Activated T-helper 2 cell treated with anti-CD3 and anti-CD28 coated beads, Interferon-gamma antibody, Interleukin-2, Interleukin-4, amounts not matched to agents 10 μg/mL and 5 μg/mL and 100 μg/mL, durations not matched to agents 14 hours and 24 hours and 36 hours (primary cell): ENCODE results near the gene POLA1. TPM values are rescaled to one million over a fixed set of nuclear protein-coding genes. Genes with fewer than 3 reads are reported as not detected.

Experiments used
- DNase-seq: peaks from one replicate; pipeline ENCODE4 v3.0.0; 2021; ENCODE audit warnings: low spot score
- H3K27ac Mint-ChIP-seq: one replicate; pipeline ENCODE4 v1.8.0; 2021; ENCODE audit warnings: mixed read lengths
- H3K27me3 Mint-ChIP-seq: one replicate; pipeline ENCODE4 v1.8.0; 2021; ENCODE audit warnings: low read depth, mixed read lengths
- H3K36me3 Mint-ChIP-seq: one replicate; pipeline ENCODE4 v1.8.0; 2021; ENCODE audit warnings: low read depth, mixed read lengths
- H3K4me1 Mint-ChIP-seq: one replicate; pipeline ENCODE4 v1.8.0; 2021; ENCODE audit warnings: low read depth, mixed read lengths
- H3K4me3 Mint-ChIP-seq: one replicate; pipeline ENCODE4 v1.8.0; 2021; ENCODE audit warnings: low read depth, mild to moderate bottlenecking, moderate library complexity, mixed read lengths
- H3K9me3 Mint-ChIP-seq: one replicate; pipeline ENCODE4 v1.8.0; 2021; ENCODE audit warnings: mixed read lengths
- intact Hi-C: fragments of 100-400 bp; cut with micrococcal nuclease; formaldehyde crosslinking; loops from one replicate; pipeline ENCODE4 v1.15.1; 2023
- total RNA-seq: library from RNA; stranded (reverse); gene quantifications from 2 replicates; pipeline ENCODE4 v1.2.3, GENCODE V29; 2022

Gene POLA1
- total RNA-seq, 1 donor from 2014 or later = 36.7 TPM

DNA sequence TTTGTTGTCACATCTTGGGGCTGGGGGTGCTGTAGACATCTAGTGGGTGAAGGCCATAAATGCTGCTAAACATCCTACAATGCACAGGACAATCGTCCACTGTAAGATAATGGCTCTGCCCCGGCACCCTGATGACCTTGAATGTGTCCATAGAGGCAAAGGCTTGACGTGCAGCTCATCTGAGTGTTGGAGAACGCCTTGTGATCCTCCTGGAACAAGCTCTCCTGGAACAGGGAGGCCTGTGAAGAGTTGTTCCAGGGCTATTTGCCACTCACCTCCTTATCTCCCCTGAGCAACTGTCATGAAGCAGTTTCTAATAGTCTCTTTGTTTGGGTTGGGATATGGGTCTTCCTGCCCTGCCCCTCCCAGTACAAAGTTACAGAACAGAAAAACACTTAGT, 31.4 kb upstream of the POLA1 start:
- Mint-ChIP-seq H3K36me3 (no peaks in the 10 kb centered on the region), H3K27me3 (peaks cover 12% of the 10 kb centered on the region), H3K27ac (no peak overlapping the region), H3K9me3 (no peaks in the 10 kb centered on the region), H3K4me3 (no peak overlapping the region), H3K4me1 (no peaks in the 10 kb centered on the region)
- DNase-seq = no peak
- intact Hi-C loops = no loop called here

DNA sequence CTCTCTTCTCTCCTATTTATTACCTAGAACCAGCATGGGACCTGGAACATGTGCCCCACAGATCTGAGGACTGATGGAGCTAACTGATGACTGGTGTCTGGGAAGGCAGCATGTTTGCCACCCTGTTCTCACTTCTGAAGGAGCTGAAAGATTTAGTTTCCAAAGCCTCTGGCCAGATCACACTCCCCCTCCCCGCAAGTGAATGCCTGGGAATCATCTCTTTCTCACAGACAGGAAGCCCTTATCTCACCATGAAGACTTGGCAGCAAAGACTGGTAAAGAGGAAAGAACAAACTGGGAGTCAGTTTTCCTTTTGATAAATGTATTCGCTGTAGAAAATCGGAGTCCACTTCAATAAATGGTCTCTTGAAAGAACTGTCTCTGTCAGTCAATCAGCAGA, 25.6 kb upstream of the POLA1 start:
- no peaks in the 10 kb centered on the region for H3K4me1 Mint-ChIP-seq
- no peak overlapping the region for H3K27ac Mint-ChIP-seq
- H3K4me3 Mint-ChIP-seq = no peak overlapping the region
- intact Hi-C loops = no loop called here
- H3K9me3 Mint-ChIP-seq = no peaks in the 10 kb centered on the region
- no peak for DNase-seq
- H3K36me3 Mint-ChIP-seq = no peaks in the 10 kb centered on the region
- peaks cover 10% of the 10 kb centered on the region for H3K27me3 Mint-ChIP-seq

DNA sequence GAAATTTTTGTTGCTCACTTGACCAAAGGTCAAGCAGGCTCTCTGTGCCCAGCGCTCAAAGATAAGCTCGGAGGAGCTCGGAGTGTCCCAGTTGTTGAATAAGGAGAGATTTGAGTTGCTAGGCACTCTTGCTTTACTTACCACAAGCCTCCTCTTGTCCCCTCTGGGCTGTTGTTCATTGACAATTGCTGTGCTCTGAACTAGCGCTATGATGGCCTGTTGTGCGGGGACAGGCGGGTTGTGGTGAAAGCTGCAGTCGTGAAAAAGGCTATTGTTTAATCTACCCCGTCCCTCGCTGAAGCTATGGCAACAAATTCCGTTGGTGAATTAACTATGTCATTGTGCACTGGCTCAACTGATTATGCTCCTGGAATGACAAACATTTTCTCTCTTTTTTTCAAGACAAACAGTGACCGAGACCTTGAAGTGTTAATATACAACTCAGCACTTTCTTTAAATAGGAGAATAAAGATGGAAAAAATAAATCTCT, 21.0 kb upstream of the POLA1 start:
- Mint-ChIP-seq H3K36me3 (no peaks in the 10 kb centered on the region), H3K27ac (no peak overlapping the region), H3K27me3 (peaks cover 3% of the 10 kb centered on the region), H3K4me3 (no peak overlapping the region), H3K9me3 (no peaks in the 10 kb centered on the region), H3K4me1 (no peaks in the 10 kb centered on the region)
- intact Hi-C loops = no loop called here
- no peak for DNase-seq

DNA sequence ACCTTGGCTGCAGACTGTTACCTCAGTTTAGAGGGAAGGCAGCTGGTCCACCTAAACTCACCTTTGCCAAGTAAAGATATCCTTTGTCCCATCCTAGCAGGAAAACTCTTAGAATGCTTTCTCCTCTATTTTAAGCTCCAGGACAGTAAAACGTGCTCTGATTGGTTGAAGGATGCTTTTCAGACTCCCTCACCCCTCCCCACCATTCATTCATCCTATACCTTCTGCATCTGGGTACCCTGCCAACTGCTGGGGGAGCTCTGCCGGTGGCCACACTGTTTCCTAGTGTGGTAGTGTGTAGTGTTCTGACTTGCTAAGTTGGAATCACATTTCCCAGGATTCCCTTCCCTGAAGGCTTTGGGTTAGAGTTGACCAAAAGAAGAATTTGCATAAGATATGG, 20.3 kb upstream of the POLA1 start:
- Mint-ChIP-seq H3K4me3 (no peak overlapping the region), H3K9me3 (no peaks in the 10 kb centered on the region), H3K27me3 (peaks cover 5% of the 10 kb centered on the region), H3K4me1 (no peaks in the 10 kb centered on the region), H3K36me3 (no peaks in the 10 kb centered on the region), H3K27ac (no peak overlapping the region)
- DNase-seq = no peak
- intact Hi-C loops = no loop called here

DNA sequence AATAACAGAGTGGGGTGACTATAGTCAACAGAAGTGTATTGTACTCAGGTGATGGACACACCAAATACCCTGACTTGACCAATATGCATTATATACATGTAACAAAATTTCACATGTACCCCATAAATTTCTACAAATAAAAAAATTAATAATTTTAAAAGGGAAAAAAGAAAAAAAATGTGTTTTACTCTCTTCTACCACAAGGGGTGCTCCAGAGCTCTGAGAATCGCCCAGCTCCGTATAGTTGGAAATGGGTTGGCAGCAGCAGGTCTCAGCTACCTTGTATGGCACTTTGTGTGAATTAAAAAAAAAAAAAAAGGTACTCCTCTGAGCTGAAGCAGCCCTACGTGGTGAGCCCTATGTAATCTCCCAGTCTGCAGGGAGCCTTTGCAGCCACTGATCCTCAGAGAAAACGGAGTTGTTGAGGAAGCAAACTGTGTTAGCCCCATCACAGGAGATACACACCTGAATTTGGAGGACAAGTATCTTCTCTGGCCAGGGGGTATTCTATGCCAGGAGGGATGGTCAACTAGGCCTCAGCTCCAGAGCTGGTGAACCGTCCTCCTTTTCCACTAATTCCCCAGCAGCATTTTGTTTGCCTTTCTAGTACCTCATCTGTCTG, 17.2 kb upstream of the POLA1 start:
- Mint-ChIP-seq H3K4me1 (no peaks in the 10 kb centered on the region), H3K27me3 (peaks cover 12% of the 10 kb centered on the region), H3K9me3 (no peaks in the 10 kb centered on the region), H3K4me3 (no peak overlapping the region), H3K27ac (no peak overlapping the region), H3K36me3 (no peaks in the 10 kb centered on the region)
- intact Hi-C loops = no loop called here
- DNase-seq = no peak

DNA sequence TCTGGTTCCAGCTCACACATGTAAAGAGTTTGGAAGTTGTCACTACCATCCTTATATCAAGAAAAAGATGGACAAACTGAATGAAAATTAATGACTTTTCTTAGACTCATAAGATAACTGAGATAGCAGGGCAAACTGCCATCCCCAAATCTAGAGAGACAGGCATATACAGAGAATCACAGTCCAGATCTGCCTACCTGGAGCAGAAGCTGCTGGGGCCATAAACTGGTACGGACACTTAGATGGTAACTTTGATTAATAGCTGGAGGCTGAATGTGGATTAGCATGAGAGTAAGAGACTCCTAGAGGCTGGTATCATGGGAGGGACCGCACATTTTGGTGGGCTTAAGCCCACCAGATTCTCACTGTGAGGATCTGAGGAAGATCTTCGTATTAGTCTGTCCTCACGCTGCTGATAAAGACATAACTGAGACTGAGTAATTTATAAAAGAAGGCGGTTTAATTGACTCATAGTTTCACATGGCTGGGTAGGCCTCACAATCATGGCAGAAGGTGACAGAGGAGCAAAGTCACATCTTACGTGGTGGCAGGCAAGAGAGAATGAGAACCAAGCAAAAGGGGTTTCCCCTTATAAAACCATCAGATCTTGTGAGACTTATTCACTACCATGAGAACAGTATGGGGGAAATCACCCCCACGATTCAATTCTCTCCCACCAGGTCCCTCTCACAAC, 10.8 kb upstream of the POLA1 start:
- Mint-ChIP-seq H3K4me1 (peaks cover 12% of the 10 kb centered on the region), H3K9me3 (peaks cover 13% of the 10 kb centered on the region), H3K27ac (peak overlapping the region; percentile 28), H3K36me3 (no peaks in the 10 kb centered on the region), H3K4me3 (no peak overlapping the region), H3K27me3 (peaks cover 10% of the 10 kb centered on the region)
- no peak for DNase-seq
- intact Hi-C loops = loop anchor here (1.0 kb wide), 1 partner anchor 10 kb away; the partner anchor contains the start of gene POLA1

DNA sequence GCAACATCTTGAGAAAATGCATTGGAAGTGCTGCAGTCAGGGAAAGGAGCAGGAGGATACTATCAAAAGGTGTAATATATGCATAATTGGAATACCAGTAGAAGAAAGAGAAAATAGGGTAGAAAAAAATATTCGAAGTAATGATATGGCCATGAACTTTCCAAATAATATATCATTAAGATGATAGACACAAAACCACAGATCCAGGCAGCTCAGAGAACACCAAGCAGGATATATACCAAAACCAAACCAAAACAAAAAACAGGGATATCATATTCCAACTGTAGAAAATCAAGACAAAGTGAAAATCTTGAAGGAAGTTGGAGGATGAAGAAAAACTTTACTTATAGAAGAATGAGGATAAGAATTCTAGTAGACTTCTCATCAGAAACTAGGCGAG, 9.7 kb upstream of the POLA1 start:
- Mint-ChIP-seq H3K27me3 (peaks cover 6% of the 10 kb centered on the region), H3K4me1 (peaks cover 12% of the 10 kb centered on the region), H3K27ac (no peak overlapping the region), H3K4me3 (no peak overlapping the region), H3K9me3 (peaks cover 13% of the 10 kb centered on the region), H3K36me3 (no peaks in the 10 kb centered on the region)
- intact Hi-C loops = no loop called here
- no peak for DNase-seq

DNA sequence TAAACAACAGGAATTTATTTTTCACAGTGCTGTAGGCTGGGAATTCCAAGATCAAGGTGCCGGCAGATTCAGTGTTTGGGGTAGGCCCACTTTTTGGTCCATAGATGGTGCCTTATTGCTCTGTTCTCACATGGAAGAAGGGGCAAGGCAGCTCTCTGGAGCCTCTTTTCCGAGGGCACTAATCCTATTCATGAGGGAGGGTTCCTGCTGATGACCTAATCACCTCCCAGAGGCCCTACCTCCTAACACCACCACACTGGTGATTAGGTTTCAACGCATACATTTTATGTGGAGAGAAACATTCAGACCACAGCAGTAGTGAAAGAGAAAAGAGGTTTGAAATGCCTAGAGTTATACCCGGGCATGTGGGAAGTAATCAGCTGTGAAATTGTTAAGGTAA, 1.4 kb upstream of the POLA1 start:
- H3K4me3 Mint-ChIP-seq = no peak overlapping the region
- H3K4me1 Mint-ChIP-seq = peaks cover 11% of the 10 kb centered on the region
- no peak overlapping the region for H3K27ac Mint-ChIP-seq
- intact Hi-C loops = loop anchor here (5.0 kb wide), 2 partner anchors 180 to 225 kb away; partner anchors contain the start of gene PDK3
- H3K9me3 Mint-ChIP-seq = no peaks in the 10 kb centered on the region
- peaks cover 11% of the 10 kb centered on the region for H3K36me3 Mint-ChIP-seq
- H3K27me3 Mint-ChIP-seq = peaks cover 1% of the 10 kb centered on the region
- DNase-seq = no peak

DNA sequence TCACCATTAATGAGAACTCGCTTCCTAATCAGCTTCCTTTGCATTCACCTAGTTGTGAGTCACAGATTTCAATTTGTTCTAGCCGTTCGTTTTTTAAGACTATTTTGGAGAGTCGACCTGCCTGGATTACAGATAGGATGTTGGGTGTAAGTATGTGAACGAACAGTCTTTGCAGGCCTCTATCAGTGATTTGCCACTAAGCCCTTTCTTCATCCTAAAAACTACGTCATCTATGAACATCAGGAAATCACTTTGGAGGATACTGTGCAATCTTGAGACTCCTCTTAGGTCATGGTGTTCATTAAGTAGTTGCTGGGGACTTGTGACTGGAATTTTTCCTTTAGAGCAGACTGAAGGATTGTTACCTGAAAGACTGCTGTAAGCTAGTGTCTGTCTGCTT, 1.1 kb downstream of the POLA1 start:
- no peaks in the 10 kb centered on the region for H3K9me3 Mint-ChIP-seq
- H3K27me3 Mint-ChIP-seq = peaks cover 1% of the 10 kb centered on the region
- H3K4me1 Mint-ChIP-seq = peaks cover 11% of the 10 kb centered on the region
- DNase-seq = no peak
- H3K4me3 Mint-ChIP-seq = peak overlapping the region; percentile 89
- peak overlapping the region; percentile 67 for H3K27ac Mint-ChIP-seq
- H3K36me3 Mint-ChIP-seq = peaks cover 16% of the 10 kb centered on the region
- intact Hi-C loops = loop anchor here (5.0 kb wide), 2 partner anchors 183 to 228 kb away; partner anchors contain the start of gene PDK3

DNA sequence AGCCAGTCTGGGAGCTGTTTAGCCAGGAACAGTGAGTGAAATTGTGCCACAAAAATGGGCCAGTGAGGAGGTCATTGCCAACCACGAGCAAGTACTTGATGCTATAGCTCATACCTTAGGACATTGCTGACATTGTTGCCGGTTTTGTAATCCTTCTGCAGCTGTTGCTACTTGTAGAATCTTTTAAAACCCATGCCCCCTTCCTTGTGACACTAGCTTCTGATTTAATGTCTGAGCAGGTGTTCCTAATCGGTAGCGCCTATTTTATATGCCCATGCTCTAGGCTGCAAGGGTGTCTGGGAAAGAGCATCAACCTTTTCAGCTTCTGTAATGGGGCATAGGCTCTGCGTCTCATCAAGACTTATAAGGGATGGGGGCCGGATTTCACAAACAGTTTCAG, 2.6 kb downstream of the POLA1 start:
- Mint-ChIP-seq H3K27me3 (no peaks in the 10 kb centered on the region), H3K4me1 (peaks cover 11% of the 10 kb centered on the region), H3K9me3 (no peaks in the 10 kb centered on the region), H3K36me3 (peaks cover 20% of the 10 kb centered on the region), H3K27ac (no peak overlapping the region), H3K4me3 (no peak overlapping the region)
- intact Hi-C loops = no loop called here
- no peak for DNase-seq

DNA sequence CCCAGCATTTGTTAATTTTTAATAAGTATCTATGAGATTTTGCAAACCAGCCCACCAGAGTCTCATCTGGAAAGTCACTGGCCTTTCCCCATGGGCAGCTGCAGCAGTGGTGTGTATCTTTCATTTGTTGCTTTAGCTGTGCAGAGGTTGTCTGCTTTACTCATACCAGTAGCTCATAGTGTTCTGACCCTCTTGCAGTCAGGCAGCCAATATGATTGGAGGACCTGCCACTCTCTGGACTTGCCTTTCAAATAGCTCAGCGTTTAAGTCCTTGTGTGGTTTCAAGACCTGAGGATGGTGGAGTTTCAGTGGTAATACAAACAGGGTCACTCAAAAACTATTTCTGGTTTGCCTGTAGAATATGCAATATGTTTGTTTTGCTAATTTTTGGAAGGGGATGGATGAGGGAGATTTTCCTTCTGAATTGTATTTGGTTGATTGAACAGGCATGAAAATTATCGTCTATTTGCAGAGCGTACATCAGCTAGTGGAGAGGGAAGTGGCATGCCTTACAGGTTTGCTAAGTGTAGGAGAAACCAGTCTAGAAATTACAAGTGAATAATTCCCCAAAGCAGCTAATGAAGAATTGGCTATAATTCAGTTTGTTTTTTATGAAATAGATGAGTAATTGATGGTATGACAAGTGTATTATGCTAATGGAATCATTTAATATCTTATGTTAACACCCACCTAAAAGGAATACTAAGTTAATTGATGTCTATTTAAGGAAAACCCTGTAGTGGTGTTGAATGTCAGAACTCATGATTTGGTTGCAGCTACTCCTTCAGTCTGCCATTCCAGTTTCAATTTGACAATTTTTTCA, 8.9 kb downstream of the POLA1 start:
- Mint-ChIP-seq H3K4me1 (no peaks in the 10 kb centered on the region), H3K9me3 (no peaks in the 10 kb centered on the region), H3K4me3 (no peak overlapping the region), H3K36me3 (peaks cover 43% of the 10 kb centered on the region), H3K27ac (peak overlapping the region; percentile 30), H3K27me3 (no peaks in the 10 kb centered on the region)
- no peak for DNase-seq
- intact Hi-C loops = no loop called here

DNA sequence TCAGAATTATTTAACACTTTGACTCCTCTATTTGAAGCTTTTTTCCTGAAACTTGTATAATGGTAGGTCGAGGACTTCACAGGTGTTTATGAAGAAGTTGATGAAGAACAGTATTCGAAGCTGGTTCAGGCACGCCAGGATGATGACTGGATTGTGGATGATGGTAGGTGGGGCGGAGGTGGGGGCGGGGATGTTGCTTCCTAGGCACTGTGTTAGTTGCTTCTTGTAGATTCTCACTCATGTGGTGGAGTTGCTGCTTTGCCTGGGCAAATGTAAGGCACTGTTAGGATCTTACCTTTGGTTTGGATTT, 9.4 kb downstream of the POLA1 start:
- no peaks in the 10 kb centered on the region for H3K4me1 Mint-ChIP-seq
- H3K27ac Mint-ChIP-seq = no peak overlapping the region
- peaks cover 43% of the 10 kb centered on the region for H3K36me3 Mint-ChIP-seq
- no peak for DNase-seq
- no peak overlapping the region for H3K4me3 Mint-ChIP-seq
- intact Hi-C loops = no loop called here
- no peaks in the 10 kb centered on the region for H3K27me3 Mint-ChIP-seq
- no peaks in the 10 kb centered on the region for H3K9me3 Mint-ChIP-seq

DNA sequence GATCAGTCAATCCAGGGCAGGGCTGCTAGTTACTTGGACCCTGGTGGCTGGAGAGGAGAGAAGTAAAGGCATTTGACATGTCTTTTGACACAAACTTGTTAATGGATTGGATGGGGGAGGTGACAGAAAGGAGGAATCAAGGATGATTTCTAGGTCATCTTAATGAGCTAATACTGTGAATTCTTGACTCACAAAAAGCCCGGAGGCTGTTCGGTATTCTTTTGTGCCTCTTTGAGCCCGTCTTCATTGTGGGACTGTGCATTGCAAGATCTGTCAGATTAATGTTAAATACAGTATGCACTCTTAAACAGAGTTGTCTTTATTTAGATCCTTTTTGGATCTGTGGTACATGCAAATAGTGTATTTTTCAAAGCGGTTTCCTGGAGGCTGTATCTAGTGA, 25.1 kb downstream of the POLA1 start:
- no peak overlapping the region for H3K27ac Mint-ChIP-seq
- no peak for DNase-seq
- H3K36me3 Mint-ChIP-seq = peaks cover 61% of the 10 kb centered on the region
- H3K4me1 Mint-ChIP-seq = no peaks in the 10 kb centered on the region
- no peaks in the 10 kb centered on the region for H3K9me3 Mint-ChIP-seq
- intact Hi-C loops = no loop called here
- H3K4me3 Mint-ChIP-seq = no peak overlapping the region
- H3K27me3 Mint-ChIP-seq = no peaks in the 10 kb centered on the region
